Activated CD4-positive, alpha-beta memory T cell treated with anti-CD3 and anti-CD28 coated beads for 36 hours (primary cell): ENCODE results near the gene SH3BGRL3. TPM values are rescaled to one million over a fixed set of nuclear protein-coding genes. Genes with fewer than 3 reads are reported as not detected.
"Not testable (repeated sequence)": the region's sequence is repeated elsewhere in the genome, so short reads cannot be mapped to it uniquely, and the experiment has no call there.

Experiments
- CTCF ChIA-PET: fragments of 350-600 bp; sonication (Branson Sonifier 250); formaldehyde crosslinking; loops from one replicate; lab custom pipeline; 2021; ENCODE audit warnings: antibody characterized with exemption, inconsistent platforms; lab: Charles Lee
- POLR2A ChIA-PET: fragments of 350-600 bp; sonication (Branson Sonifier 250); formaldehyde crosslinking; loops from one replicate; lab custom pipeline; 2021; ENCODE audit warnings: antibody characterized with exemption; lab: Charles Lee
- DNase-seq: peaks from one replicate; pipeline ENCODE4 v3.0.0-alpha.2; 2020
- H3K27ac Mint-ChIP-seq: one replicate; pipeline ENCODE4 v1.8.0; 2021; ENCODE audit warnings: mixed read lengths
- H3K27me3 Mint-ChIP-seq: one replicate; pipeline ENCODE4 v1.8.0; 2021; ENCODE audit warnings: mixed read lengths
- H3K36me3 Mint-ChIP-seq: one replicate; pipeline ENCODE4 v1.8.0; 2021; ENCODE audit warnings: mixed read lengths
- H3K4me1 Mint-ChIP-seq: one replicate; pipeline ENCODE4 v1.8.0; 2021; ENCODE audit warnings: low read depth, mixed read lengths
- H3K4me3 Mint-ChIP-seq: one replicate; pipeline ENCODE4 v1.8.0; 2021; ENCODE audit warnings: mild to moderate bottlenecking, mixed read lengths
- H3K9me3 Mint-ChIP-seq: one replicate; pipeline ENCODE4 v1.8.0; 2021; ENCODE audit warnings: mixed read lengths
- intact Hi-C: fragments of 100-400 bp; cut with micrococcal nuclease; formaldehyde crosslinking; loops from one replicate; pipeline ENCODE4 v1.15.1; 2023
- total RNA-seq, 2 experiments: library from RNA; stranded (reverse); gene quantifications; one replicate each; pipeline ENCODE4 v1.2.3, GENCODE V29; 2021

SH3BGRL3 gene
- total RNA-seq, 2 experiments from 2014 or later = 305 to 320 TPM

DNA sequence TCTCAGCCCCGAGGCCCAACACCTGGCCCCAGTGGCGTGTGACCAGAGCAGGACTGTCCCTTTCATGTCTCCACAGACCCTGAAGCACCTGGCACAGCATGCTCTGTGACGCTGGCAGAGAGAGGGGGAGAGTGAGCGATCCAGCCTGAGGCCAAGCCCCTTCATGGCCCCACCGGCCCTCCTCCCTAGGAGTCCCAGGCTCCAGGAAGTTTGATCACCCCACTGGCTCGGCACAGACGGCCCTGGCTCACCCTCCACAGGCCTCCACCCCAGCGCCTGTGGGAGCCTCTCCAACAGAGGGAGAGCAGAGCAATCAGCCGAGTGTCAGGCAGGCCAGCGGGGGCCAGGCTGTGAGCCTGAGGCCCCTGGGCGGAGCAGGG, 11.0 kb downstream of the SH3BGRL3 start:
- intact Hi-C loops = no loop called here
- Mint-ChIP-seq H3K9me3 (no peaks in the 10 kb centered on the region), H3K4me3 (no peak overlapping the region), H3K36me3 (peaks cover 2% of the 10 kb centered on the region), H3K27me3 (no peaks in the 10 kb centered on the region), H3K27ac (peak overlapping the region; percentile 99), H3K4me1 (peaks cover 60% of the 10 kb centered on the region)
- ChIA-PET POLR2A (interaction anchor here (0.7 to 7.9 kb wide), 4 partner anchors 11 to 26 kb away, joined by 3 to 100 read pairs (median 45); partner anchors contain the start of genes CD52, SH3BGRL3 and UBXN11), CTCF (interaction anchor here (0.9 to 22.4 kb wide), 6 partner anchors 11 to 125 kb away, joined by 3 to 886 read pairs (median 12); partner anchors contain the start of genes CD52, SH3BGRL3 and UBXN11)
- DNase-seq = no peak

DNA sequence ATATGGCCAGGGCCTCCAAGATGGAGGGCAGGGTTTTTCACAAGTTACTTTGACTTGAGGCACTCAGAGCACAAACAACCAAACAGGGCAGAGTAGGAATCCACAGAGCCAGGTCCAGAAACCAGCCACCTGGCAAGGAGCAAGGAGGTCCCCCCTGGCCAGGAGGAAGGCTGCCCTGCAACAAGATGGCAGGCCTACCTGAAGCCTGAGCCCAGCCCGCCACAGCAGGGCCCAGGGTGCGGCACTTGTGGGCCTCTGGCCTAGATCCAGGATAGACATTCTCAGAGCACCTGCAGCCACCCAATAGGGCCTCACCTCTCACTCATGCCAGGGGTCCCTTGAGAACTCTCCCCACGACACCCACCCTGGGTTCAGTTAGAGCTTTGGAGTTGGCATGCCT, 11.5 kb downstream of the SH3BGRL3 start:
- CTCF ChIA-PET = no interaction called here
- H3K4me1 Mint-ChIP-seq = peaks cover 55% of the 10 kb centered on the region
- no peak for DNase-seq

DNA sequence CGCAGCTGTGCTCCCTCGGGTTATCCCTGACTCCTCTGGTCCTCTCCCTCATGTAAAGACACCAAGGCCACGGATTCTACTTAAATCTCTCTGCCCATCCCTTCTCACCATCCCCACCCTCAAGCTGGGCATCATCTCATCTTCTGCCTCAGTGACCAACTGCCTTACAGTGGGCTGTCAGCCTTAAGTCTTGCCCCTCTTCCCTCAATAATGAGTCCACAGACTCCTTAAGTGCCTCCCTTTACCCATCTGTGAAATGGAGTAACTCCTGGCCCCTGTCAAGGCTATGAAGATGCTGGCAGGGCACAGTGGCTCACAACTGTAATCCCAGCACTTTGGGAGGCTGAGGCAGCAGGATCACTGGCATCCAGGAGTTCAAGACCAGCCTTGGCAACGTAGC, 12.1 kb downstream of the SH3BGRL3 start:
- CTCF ChIA-PET = interaction anchor here (0.7 kb wide), 1 partner anchor 30 kb away, joined by 3 read pairs; no protein-coding TSS in a partner anchor
- Mint-ChIP-seq H3K9me3 (no peaks in the 10 kb centered on the region), H3K27me3 (no peaks in the 10 kb centered on the region), H3K36me3 (peaks cover 2% of the 10 kb centered on the region), H3K4me1 (peaks cover 51% of the 10 kb centered on the region), H3K4me3 (no peak overlapping the region), H3K27ac (peak overlapping the region; percentile 54)
- POLR2A ChIA-PET = no interaction called here
- no peak for DNase-seq
- intact Hi-C loops = no loop called here

More for the DNA sequence above, 11.5 kb downstream of the SH3BGRL3 start:
- Mint-ChIP-seq H3K27me3 (no peaks in the 10 kb centered on the region), H3K4me3 (no peak overlapping the region), H3K9me3 (no peaks in the 10 kb centered on the region), H3K27ac (peak overlapping the region; percentile 99), H3K36me3 (peaks cover 2% of the 10 kb centered on the region)
- intact Hi-C loops = no loop called here
- POLR2A ChIA-PET = interaction anchor here (5.0 kb wide), 1 partner anchor 15 kb away, joined by 58 read pairs; the partner anchor contains the start of gene UBXN11

DNA sequence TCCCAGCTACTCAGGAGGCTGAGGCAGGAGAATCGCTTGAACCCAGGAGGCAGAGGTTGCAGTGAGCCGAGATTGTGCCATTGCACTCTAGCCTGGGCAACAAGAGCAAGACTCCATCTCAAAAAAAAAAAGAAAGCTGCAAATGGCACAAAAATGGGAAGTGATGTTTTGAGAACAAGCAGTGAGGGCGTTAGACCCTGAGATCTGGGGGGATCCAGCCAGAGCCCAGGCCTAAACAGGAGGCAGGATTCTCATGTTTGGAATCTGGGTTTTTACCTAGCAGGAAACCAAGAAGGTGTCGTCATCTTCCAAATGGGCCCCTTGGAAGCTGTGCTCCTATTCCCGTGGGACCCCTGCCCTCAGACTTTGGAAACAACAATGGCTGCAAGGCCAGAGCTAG, 12.8 kb downstream of the SH3BGRL3 start:
- Mint-ChIP-seq H3K4me1 (peaks cover 44% of the 10 kb centered on the region), H3K27ac (peak overlapping the region; percentile 3)
- DNase-seq, POLR2A ChIA-PET, H3K36me3 Mint-ChIP-seq, H3K9me3 Mint-ChIP-seq, intact Hi-C loops, H3K4me3 Mint-ChIP-seq, H3K27me3 Mint-ChIP-seq: not testable (repeated sequence)
- CTCF ChIA-PET = interaction anchor here (0.7 kb wide), 1 partner anchor 58 kb away, joined by 3 read pairs; no protein-coding TSS in a partner anchor

DNA sequence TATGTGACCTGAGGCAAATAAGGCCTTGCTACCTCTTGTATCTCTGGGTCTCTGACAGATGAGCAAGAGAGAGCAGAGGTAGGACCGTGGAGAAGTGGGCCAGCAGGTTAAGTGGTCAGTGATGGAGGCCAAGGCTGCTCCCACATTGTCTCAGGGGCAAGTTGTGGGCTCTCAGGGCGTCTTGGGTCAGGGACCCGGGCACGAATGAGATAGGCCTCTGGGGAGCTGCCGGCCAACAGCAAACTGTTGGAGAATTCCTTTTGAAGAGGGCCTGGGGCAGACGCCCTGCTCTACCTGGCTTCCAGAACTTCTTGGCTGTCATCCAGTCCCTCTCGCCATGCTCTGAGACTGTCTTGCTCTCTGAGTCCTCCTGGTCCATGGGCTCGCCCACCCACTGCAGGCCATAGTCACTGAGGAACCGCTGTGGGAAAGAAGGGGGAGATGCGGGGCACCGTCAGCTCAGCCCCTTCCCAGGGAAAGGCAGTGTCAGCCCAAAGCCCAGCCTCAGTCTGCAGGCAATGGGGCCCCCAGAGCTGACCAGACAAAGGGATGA, 14.1 kb downstream of the SH3BGRL3 start:
- DNase-seq = no peak
- intact Hi-C loops = no loop called here
- peaks cover 31% of the 10 kb centered on the region for H3K4me1 Mint-ChIP-seq
- peaks cover 2% of the 10 kb centered on the region for H3K36me3 Mint-ChIP-seq
- no peak overlapping the region for H3K27ac Mint-ChIP-seq
- H3K27me3 Mint-ChIP-seq = no peaks in the 10 kb centered on the region
- H3K9me3 Mint-ChIP-seq = no peaks in the 10 kb centered on the region
- H3K4me3 Mint-ChIP-seq = no peak overlapping the region
- ChIA-PET CTCF (interaction anchor here (0.7 kb wide), 1 partner anchor 28 kb away, joined by 3 read pairs; no protein-coding TSS in a partner anchor), POLR2A (no interaction called here)

DNA sequence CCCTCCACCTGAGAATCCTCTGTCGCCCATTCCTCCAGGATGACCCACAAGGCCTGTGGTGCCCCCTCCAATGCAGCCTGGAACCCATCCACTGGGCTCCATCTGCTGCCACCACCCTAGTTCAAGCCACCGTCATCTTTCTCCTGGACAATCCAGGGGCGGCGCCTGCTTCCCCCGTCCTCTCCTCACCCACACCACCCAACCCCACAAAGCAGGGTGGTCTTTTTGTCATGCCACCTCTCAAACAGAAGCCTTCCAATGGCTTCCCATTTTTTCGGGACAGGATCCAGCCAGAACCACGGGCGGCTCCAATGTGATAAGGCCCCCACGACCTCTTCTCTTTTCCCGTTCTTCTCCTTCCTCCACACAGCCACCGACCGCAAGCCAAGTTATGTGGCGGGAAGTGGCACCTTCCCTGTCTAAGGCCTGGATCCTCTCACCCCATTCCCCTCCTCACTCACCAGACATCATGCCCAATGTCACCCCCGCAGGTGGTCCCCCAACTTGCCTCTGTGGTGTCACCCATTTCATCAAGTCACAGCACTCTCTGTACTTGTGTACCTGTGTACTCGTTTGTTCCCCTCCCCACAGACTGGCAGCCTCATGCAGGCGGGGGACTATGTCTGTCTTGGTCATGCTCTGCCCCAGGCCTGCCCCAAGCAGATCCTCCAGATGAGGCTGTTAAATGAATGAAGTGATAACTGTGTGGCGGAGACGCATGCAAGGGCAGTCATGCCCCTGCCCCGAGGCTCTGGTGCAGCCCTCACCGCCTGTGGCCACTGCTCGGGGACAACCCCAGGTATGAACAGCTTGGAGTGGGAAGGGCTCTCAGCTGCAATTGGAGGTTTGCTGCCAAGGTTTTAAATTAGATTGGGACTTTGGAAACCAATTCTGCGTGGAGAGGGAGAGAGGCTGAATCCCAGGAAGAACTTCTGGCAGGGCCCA, 15.6 kb downstream of the SH3BGRL3 start:
- POLR2A ChIA-PET = no interaction called here
- Mint-ChIP-seq H3K4me3 (no peak overlapping the region), H3K9me3 (no peaks in the 10 kb centered on the region), H3K4me1 (peaks cover 21% of the 10 kb centered on the region), H3K27ac (no peak overlapping the region), H3K27me3 (no peaks in the 10 kb centered on the region), H3K36me3 (peaks cover 2% of the 10 kb centered on the region)
- intact Hi-C loops = no loop called here
- CTCF ChIA-PET = interaction anchor here (1.5 kb wide), 1 partner anchor 68 kb away, joined by 3 read pairs; no protein-coding TSS in a partner anchor
- DNase-seq = no peak

DNA sequence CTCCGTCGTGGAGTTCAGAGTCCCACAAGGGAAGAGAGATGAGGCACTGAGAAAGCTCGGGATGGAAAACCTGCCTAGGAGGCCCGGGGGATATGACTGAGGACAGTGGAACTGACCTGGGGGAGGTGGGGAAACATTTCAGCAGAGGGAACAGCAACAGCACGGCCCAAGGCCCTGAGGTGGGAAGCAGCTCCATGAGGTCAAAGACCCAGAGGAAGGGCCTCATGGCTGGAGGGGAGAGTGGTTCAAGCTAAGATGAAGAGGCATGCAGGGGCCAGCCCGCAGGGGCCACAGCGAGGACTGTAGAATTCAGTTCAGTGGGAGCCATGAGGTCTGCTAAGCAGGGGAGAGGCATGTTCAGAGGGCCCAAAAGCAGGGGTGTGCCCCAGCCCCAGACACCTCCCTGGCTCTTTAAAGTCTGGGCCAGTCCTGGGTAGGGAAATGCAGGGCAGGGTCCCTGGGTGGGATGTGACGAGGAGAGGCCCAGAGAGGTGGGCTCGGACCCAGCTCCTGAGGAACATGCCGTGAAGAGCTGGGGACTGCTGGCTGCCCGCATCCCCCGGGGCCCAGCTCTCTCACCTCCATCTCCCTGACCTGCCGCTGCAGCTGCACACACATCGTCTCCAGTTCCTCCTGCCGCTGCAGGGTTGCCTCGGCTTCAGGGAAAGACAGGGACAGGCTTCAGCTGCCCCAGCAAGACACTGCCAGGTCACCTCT, 16.6 kb downstream of the SH3BGRL3 start:
- no peak for DNase-seq
- ChIA-PET CTCF (interaction anchor here (0.6 to 1.5 kb wide), 2 partner anchors 21 to 67 kb away, joined by 3 read pairs; no protein-coding TSS in a partner anchor), POLR2A (interaction anchor here (1.1 kb wide), 1 partner anchor 10 kb away, joined by 4 read pairs; the partner anchor contains the start of gene UBXN11)
- H3K27ac Mint-ChIP-seq = no peak overlapping the region
- H3K9me3 Mint-ChIP-seq = no peaks in the 10 kb centered on the region
- peaks cover 2% of the 10 kb centered on the region for H3K36me3 Mint-ChIP-seq
- peaks cover 13% of the 10 kb centered on the region for H3K4me1 Mint-ChIP-seq
- no peak overlapping the region for H3K4me3 Mint-ChIP-seq
- intact Hi-C loops = no loop called here
- H3K27me3 Mint-ChIP-seq = no peaks in the 10 kb centered on the region

DNA sequence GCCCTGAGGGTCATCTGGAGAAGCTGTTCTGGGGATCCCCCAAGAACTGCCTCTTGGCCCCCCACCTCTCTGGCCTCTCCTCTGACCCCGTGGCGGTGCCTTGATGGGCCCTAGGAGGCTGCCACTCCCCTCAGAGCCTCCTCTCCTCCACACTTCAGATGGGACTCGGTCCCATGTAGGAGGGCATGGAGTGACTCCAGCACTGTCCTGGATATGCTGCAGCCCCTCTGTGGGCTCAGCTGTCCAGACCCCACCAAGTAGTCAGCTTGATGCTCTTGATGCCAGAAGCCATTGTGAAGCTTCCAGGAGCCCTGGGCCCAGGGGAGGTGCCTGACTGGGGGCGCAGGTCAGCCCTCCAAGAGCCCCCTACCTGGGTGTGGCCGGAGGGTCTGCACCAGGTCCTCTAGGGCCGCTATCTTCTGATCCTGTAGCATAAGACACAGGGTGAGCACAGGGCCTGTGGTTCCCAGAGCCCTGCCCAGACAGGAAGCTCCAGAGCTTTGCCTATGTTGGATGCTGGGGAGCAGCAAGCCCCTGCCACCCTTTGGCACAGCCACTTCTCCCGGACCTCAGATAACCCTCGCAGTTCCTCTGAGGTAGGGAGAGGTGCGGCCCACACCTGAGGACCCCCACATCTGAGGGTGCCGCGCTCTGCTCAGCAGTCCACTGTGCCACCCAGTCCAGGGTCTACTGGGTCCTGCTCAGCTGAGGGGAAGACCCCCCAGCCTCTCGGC, 17.3 kb downstream of the SH3BGRL3 start:
- H3K36me3 Mint-ChIP-seq = peaks cover 2% of the 10 kb centered on the region
- H3K9me3 Mint-ChIP-seq = no peaks in the 10 kb centered on the region
- no peaks in the 10 kb centered on the region for H3K27me3 Mint-ChIP-seq
- no peak overlapping the region for H3K27ac Mint-ChIP-seq
- intact Hi-C loops = no loop called here
- no peak for DNase-seq
- no peak overlapping the region for H3K4me3 Mint-ChIP-seq
- CTCF ChIA-PET = interaction anchor here (1.5 kb wide), 1 partner anchor 66 kb away, joined by 3 read pairs; no protein-coding TSS in a partner anchor
- POLR2A ChIA-PET = interaction anchor here (1.1 kb wide), 1 partner anchor 10 kb away, joined by 4 read pairs; the partner anchor contains the start of gene UBXN11
- peaks cover 7% of the 10 kb centered on the region for H3K4me1 Mint-ChIP-seq

DNA sequence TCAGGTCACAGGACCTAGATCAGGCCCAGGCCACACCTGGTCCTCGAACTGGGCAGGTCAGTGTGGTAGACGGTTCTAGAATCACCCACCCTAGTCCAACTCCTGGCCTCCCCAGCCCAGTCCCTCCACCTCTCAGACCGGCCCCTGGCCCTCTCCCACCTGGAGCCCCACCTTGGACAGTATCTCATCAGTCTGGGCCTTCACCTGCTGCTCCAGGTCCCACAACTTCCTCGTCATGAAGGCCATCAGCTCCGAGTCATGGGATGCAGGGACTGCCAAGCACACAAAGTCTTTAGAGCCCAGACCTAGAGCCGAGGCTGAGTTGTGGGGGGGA, 17.9 kb downstream of the SH3BGRL3 start:
- no peak overlapping the region for H3K27ac Mint-ChIP-seq
- POLR2A ChIA-PET = no interaction called here
- H3K4me3 Mint-ChIP-seq = no peak overlapping the region
- DNase-seq = no peak
- peaks cover 7% of the 10 kb centered on the region for H3K4me1 Mint-ChIP-seq
- H3K36me3 Mint-ChIP-seq = peaks cover 2% of the 10 kb centered on the region
- H3K9me3 Mint-ChIP-seq = no peaks in the 10 kb centered on the region
- H3K27me3 Mint-ChIP-seq = no peaks in the 10 kb centered on the region
- intact Hi-C loops = no loop called here
- CTCF ChIA-PET = no interaction called here

DNA sequence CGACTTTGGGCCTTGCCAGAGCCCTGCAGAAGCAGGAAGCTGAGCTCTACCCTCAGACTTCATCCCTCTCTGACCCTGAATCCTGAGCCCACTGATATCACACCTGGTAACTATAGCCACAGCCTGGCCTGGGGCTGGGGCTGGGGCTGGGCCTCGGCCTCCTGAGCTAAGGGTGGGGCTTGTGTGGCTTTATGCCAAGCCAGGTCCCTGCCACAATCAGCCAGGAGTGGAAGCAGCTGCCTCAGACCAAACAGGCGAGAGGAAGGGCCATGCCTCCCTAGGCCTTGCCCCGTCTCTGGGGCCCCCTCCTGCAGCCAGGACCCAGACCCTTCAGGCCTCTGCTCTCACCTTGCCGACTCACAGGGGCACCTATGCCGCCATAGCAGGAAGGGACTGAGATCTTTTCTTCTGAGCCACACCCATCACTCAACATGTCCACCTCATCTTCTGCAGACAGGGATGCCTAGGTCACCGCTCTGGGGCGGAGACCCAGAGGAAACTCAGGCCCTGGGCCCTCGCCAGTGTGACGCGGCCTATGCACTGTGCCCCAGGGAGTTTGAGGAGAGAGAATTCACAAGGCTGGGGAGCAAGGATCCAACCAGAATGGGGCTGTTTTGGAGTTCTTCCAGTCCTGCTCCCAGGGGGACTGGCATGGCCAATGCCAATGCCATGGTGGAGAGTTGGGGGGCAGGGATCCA, 20.8 kb downstream of the SH3BGRL3 start:
- Mint-ChIP-seq H3K9me3 (no peaks in the 10 kb centered on the region), H3K27ac (no peak overlapping the region)
- POLR2A ChIA-PET = interaction anchor here (1.2 kb wide), 1 partner anchor 21 kb away, joined by 3 read pairs; no protein-coding TSS in a partner anchor

More for the DNA sequence above, 20.8 kb downstream of the SH3BGRL3 start:
- CTCF ChIA-PET = interaction anchor here (0.6 to 1.9 kb wide), 3 partner anchors 12 to 298 kb away, joined by 3 to 5 read pairs (median 3); no protein-coding TSS in a partner anchor
- no peak overlapping the region for H3K4me3 Mint-ChIP-seq
- intact Hi-C loops = no loop called here
- no peak for DNase-seq
- no peaks in the 10 kb centered on the region for H3K27me3 Mint-ChIP-seq
- H3K36me3 Mint-ChIP-seq = no peaks in the 10 kb centered on the region
- peaks cover 13% of the 10 kb centered on the region for H3K4me1 Mint-ChIP-seq
